GM23338 (cell line): ENCODE data around the gene SH3TC1. TPM values are rescaled to one million over a fixed set of nuclear protein-coding genes. Genes with fewer than 3 reads are reported as not detected.

Experiments
- ATAC-seq: fragments of 200-7000 bp; cut with Tn5 transposase; 3 replicates; pipeline ENCODE4 v1.9.1; 2020
- DNase-seq: peaks from one replicate; pipeline ENCODE4 v3.0.0-alpha.2; 2015; ENCODE audit warnings: low spot score
- H2AFZ ChIP-seq: fragments of 200-600 bp; sonication (generic); 2 replicates; pipeline ENCODE4 v1.8.0; 2016; ENCODE audit warnings: antibody characterized with exemption, mild to moderate bottlenecking, moderate library complexity
- H3F3A ChIP-seq: fragments of 200-600 bp; sonication (generic); replicated peaks from 2 replicates; pipeline ENCODE4 v1.8.0; 2017; ENCODE audit warnings: antibody characterized with exemption, mixed run types, low read depth
- H3K27ac ChIP-seq: fragments of 200-600 bp; sonication (generic); 2 replicates; pipeline ENCODE4 v1.6.1; 2016; ENCODE audit warnings: low read depth
- H3K27me3 ChIP-seq: fragments of 200-600 bp; sonication (generic); 2 replicates; pipeline ENCODE4 v1.8.0; 2016; ENCODE audit warnings: mild to moderate bottlenecking, mixed run types, moderate library complexity; ENCODE audit not compliant: insufficient read depth
- H3K36me3 ChIP-seq: fragments of 200-600 bp; sonication (generic); 2 replicates; pipeline ENCODE4 v1.8.0; 2016; ENCODE audit warnings: mild to moderate bottlenecking; ENCODE audit not compliant: insufficient read depth
- H3K4me1 ChIP-seq: fragments of 200-600 bp; sonication (generic); 2 replicates; pipeline ENCODE4 v1.8.0; 2016; ENCODE audit warnings: mild to moderate bottlenecking, moderate library complexity; ENCODE audit not compliant: insufficient read depth
- H3K4me2 ChIP-seq: fragments of 200-600 bp; sonication (generic); 2 replicates; pipeline ENCODE4 v1.7.1; 2017; ENCODE audit warnings: mixed run types
- H3K4me3 ChIP-seq: fragments of 200-600 bp; sonication (generic); 2 replicates; pipeline ENCODE4 v1.6.1; 2016; ENCODE audit warnings: mixed run types
- H3K79me2 ChIP-seq: fragments of 200-600 bp; sonication (generic); replicated peaks from 2 replicates; pipeline ENCODE4 v1.8.0; 2017; ENCODE audit warnings: mild to moderate bottlenecking; ENCODE audit not compliant: insufficient read depth
- H3K9me2 ChIP-seq: fragments of 200-600 bp; sonication (generic); 2 replicates; pipeline ENCODE4 v1.8.0; 2017; ENCODE audit not compliant: insufficient read depth
- H4K20me1 ChIP-seq: fragments of 200-600 bp; sonication (generic); replicated peaks from 2 replicates; pipeline ENCODE4 v1.8.0; 2017; ENCODE audit warnings: mild to moderate bottlenecking; ENCODE audit not compliant: insufficient read depth
- H3K27ac Mint-ChIP-seq: 2 replicates; pipeline ENCODE4 v1.8.0; 2020; ENCODE audit warnings: inconsistent platforms, mild to moderate bottlenecking, moderate library complexity, mixed read lengths
- H3K27me3 Mint-ChIP-seq: 3 replicates; pipeline ENCODE4 v1.8.0; 2022; ENCODE audit warnings: low read depth, mild to moderate bottlenecking, moderate library complexity, mixed read lengths, inconsistent platforms; ENCODE audit not compliant: insufficient read depth, poor library complexity
- H3K36me3 Mint-ChIP-seq: 3 replicates; pipeline ENCODE4 v1.8.0; 2021; ENCODE audit warnings: low read depth, mild to moderate bottlenecking, inconsistent platforms, moderate library complexity, mixed read lengths
- H3K4me1 Mint-ChIP-seq: 3 replicates; pipeline ENCODE4 v1.8.0; 2020; ENCODE audit warnings: mild to moderate bottlenecking, inconsistent platforms, mixed read lengths
- H3K4me3 Mint-ChIP-seq: 3 replicates; pipeline ENCODE4 v1.8.0; 2021; ENCODE audit warnings: moderate library complexity, mild to moderate bottlenecking, inconsistent platforms, mixed read lengths
- H3K9me3 Mint-ChIP-seq: 3 replicates; pipeline ENCODE4 v1.8.0; 2020; ENCODE audit warnings: moderate library complexity, mild to moderate bottlenecking, inconsistent platforms, mixed read lengths
- CREB1 ChIP-seq: fragments of 250-450 bp; sonication (Bioruptor Pico); IDR thresholded peaks from 2 replicates; pipeline ENCODE4 v1.5.0; 2020; ENCODE audit warnings: low read depth, mild to moderate bottlenecking, moderate library complexity
- EZH2 ChIP-seq: fragments of 200-600 bp; sonication (generic); IDR thresholded peaks from one replicate; pipeline ENCODE4 v1.8.0; 2017; ENCODE audit warnings: antibody characterized with exemption, mild to moderate bottlenecking, low read depth; ENCODE audit not compliant: unreplicated experiment
- EZH2phosphoT487 ChIP-seq: fragments of 200-600 bp; sonication (generic); IDR thresholded peaks from one replicate; pipeline ENCODE4 v1.8.1; 2018; ENCODE audit warnings: antibody characterized with exemption; ENCODE audit not compliant: unreplicated experiment
- JUNB ChIP-seq: IDR thresholded peaks from one replicate; pipeline ENCODE4 v1.6.1; 2016; ENCODE audit warnings: antibody characterized with exemption; ENCODE audit not compliant: unreplicated experiment
- POLR2AphosphoS5 ChIP-seq: IDR thresholded peaks from 2 replicates; pipeline ENCODE4 v1.6.1; 2016; ENCODE audit warnings: antibody characterized with exemption, low read depth
- STAT1 ChIP-seq: IDR thresholded peaks from one replicate; pipeline ENCODE4 v1.6.1; 2016; ENCODE audit warnings: antibody characterized with exemption; ENCODE audit not compliant: unreplicated experiment
- ZNF114 ChIP-seq: fragments of 250-450 bp; sonication (Bioruptor Pico); IDR thresholded peaks from 2 replicates; pipeline ENCODE4 v1.5.0; 2020; ENCODE audit warnings: mild to moderate bottlenecking, moderate library complexity
- ZNF331 ChIP-seq: fragments of 250-450 bp; sonication (Bioruptor Pico); IDR thresholded peaks from 2 replicates; pipeline ENCODE4 v1.5.0; 2020; ENCODE audit warnings: low read depth, mild to moderate bottlenecking, moderate library complexity
- polyA plus RNA-seq: library from polyadenylated mRNA; unstranded; fragments of >200 nt; fragmentation: Nextera tagmentation; extraction: Ambion mirVana; gene quantifications from 2 replicates; pipeline ENCODE4 v1.2.1, GENCODE V29; 2016
- total RNA-seq: library from RNA; depleted of rRNA; stranded (reverse); fragments of >200 nt; shearing (Covaris generic); gene quantifications from 2 replicates; pipeline ENCODE4 v1.2.3, GENCODE V29; 2014
- TF ChIP-seq, protein P1 (sequence below): fragments of 250-450 bp; sonication (Bioruptor Pico); IDR thresholded peaks from 2 replicates; pipeline ENCODE4 v1.5.0; 2020; ENCODE audit warnings: mild to moderate bottlenecking, moderate library complexity
- TF ChIP-seq, protein P2 (sequence below), 2 experiments: fragments of 200-600 bp in 1 of 2; sonication (generic) in 1 of 2; conservative IDR thresholded peaks; 2 replicates each; pipeline versions ENCODE4 v1.5.1 to v1.6.1; 2016 to 2017; ENCODE audit warnings: antibody characterized with exemption in 2 of 2, low read depth in 2 of 2, mild to moderate bottlenecking in 2 of 2, moderate library complexity in 1 of 2
- TF ChIP-seq, protein P3 (sequence below): IDR thresholded peaks from 2 replicates; pipeline ENCODE4 v1.6.1; 2016; ENCODE audit warnings: antibody characterized with exemption

SH3TC1 gene
- total and polyA plus RNA-seq, 2 experiments from 2014 or later: 0.07 TPM; not detected in 1

DNA sequence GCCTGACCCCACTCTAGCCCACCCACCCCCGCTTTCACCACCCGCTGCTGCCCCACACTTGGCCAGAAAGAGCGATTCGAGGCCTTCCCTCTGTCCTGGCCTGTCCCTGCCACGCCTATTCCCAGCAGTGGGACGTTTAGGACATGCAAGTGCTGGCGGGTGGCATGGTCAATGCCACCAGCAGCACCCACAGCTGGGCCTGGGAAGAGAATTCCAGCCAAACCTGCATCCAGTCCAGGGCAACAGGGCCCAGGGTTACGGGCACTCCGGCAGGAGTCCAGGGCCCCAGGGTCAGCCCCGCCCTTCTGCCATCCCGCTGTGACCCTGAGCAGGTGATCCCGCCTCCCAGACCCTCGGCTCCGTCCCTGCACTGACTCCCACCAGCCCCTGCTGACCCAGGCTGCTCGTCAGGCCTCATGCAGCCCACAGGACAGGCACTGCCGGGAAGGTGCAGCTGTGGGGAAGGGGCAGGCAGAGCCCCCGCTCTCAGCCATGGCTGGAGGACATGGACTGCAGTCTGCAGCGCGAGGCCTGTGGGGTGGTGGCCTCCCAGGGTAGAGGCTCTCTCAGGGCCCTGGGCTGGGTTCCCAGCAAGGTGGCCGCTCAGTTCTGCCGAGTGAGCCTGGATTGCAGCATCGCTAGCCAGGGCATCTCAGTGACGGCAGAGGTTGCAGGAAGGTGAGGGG is 63.7 kb downstream of the SH3TC1 start:
- H3F3A ChIP-seq: no peaks in the 10 kb centered on the region
- no peak overlapping the region for H2AFZ ChIP-seq
- H3K4me3 ChIP-seq: no peak overlapping the region
- no peaks in the 10 kb centered on the region for H3K27me3 ChIP-seq
- TF ChIP-seq EZH2: no peak
- TF ChIP-seq, protein P1, sequence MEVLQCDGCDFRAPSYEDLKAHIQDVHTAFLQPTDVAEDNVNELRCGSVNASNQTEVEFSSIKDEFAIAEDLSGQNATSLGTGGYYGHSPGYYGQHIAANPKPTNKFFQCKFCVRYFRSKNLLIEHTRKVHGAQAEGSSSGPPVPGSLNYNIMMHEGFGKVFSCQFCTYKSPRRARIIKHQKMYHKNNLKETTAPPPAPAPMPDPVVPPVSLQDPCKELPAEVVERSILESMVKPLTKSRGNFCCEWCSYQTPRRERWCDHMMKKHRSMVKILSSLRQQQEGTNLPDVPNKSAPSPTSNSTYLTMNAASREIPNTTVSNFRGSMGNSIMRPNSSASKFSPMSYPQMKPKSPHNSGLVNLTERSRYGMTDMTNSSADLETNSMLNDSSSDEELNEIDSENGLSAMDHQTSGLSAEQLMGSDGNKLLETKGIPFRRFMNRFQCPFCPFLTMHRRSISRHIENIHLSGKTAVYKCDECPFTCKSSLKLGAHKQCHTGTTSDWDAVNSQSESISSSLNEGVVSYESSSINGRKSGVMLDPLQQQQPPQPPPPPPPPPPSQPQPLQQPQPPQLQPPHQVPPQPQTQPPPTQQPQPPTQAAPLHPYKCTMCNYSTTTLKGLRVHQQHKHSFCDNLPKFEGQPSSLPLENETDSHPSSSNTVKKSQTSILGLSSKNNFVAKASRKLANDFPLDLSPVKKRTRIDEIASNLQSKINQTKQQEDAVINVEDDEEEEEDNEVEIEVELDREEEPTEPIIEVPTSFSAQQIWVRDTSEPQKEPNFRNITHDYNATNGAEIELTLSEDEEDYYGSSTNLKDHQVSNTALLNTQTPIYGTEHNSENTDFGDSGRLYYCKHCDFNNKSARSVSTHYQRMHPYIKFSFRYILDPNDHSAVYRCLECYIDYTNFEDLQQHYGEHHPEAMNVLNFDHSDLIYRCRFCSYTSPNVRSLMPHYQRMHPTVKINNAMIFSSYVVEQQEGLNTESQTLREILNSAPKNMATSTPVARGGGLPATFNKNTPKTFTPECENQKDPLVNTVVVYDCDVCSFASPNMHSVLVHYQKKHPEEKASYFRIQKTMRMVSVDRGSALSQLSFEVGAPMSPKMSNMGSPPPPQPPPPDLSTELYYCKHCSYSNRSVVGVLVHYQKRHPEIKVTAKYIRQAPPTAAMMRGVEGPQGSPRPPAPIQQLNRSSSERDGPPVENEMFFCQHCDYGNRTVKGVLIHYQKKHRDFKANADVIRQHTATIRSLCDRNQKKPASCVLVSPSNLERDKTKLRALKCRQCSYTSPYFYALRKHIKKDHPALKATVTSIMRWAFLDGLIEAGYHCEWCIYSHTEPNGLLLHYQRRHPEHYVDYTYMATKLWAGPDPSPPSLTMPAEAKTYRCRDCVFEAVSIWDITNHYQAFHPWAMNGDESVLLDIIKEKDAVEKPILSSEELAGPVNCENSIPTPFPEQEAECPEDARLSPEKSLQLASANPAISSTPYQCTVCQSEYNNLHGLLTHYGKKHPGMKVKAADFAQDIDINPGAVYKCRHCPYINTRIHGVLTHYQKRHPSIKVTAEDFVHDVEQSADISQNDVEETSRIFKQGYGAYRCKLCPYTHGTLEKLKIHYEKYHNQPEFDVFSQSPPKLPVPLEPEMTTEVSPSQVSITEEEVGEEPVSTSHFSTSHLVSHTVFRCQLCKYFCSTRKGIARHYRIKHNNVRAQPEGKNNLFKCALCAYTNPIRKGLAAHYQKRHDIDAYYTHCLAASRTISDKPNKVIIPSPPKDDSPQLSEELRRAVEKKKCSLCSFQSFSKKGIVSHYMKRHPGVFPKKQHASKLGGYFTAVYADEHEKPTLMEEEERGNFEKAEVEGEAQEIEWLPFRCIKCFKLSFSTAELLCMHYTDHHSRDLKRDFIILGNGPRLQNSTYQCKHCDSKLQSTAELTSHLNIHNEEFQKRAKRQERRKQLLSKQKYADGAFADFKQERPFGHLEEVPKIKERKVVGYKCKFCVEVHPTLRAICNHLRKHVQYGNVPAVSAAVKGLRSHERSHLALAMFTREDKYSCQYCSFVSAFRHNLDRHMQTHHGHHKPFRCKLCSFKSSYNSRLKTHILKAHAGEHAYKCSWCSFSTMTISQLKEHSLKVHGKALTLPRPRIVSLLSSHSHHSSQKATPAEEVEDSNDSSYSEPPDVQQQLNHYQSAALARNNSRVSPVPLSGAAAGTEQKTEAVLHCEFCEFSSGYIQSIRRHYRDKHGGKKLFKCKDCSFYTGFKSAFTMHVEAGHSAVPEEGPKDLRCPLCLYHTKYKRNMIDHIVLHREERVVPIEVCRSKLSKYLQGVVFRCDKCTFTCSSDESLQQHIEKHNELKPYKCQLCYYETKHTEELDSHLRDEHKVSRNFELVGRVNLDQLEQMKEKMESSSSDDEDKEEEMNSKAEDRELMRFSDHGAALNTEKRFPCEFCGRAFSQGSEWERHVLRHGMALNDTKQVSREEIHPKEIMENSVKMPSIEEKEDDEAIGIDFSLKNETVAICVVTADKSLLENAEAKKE: no peak
- H3K4me1 Mint-ChIP-seq: peaks cover 13% of the 10 kb centered on the region
- H3K9me2 ChIP-seq: no peaks in the 10 kb centered on the region
- H3K4me1 ChIP-seq: no peaks in the 10 kb centered on the region
- peaks cover 3% of the 10 kb centered on the region; the same call in 2 of the 3 replicates for H3K9me3 Mint-ChIP-seq
- DNase-seq (no peak), ATAC-seq (peak; percentile 12)
- no peak overlapping the region for H3K27ac ChIP-seq
- no peak overlapping the region for H3K27ac Mint-ChIP-seq
- H4K20me1 ChIP-seq: no peaks in the 10 kb centered on the region
- no peak overlapping the region for H3K4me3 Mint-ChIP-seq
- H3K27me3 Mint-ChIP-seq: peaks cover 11% of the 10 kb centered on the region
- no peak overlapping the region for H3K4me2 ChIP-seq
- H3K79me2 ChIP-seq: no peaks in the 10 kb centered on the region
- H3K36me3 Mint-ChIP-seq: no peaks in the 10 kb centered on the region
- no peaks in the 10 kb centered on the region for H3K36me3 ChIP-seq

DNA sequence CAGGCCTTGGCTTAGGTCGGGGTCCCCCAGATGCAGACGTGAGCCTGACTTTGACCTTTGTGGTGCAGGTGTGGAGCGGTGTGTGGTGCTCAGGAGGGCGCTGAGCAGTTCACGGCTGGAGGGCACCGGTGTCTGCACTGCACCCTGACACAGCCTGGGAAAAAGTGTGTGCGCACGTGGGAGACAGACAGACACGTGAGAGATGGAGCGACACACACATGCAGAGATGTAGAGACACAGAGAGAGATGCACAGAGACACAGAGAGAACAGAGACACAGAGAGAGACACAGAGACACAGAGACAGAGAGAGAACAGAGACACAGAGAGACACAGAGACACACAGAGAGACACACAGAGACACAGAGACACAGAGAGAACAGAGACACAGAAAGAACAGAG is 64.3 kb downstream of the SH3TC1 start:
- Mint-ChIP-seq H3K9me3 (peaks cover 3% of the 10 kb centered on the region; the same call in 2 of the 3 replicates), H3K27ac (no peak overlapping the region), H3K4me1 (peaks cover 13% of the 10 kb centered on the region), H3K27me3 (peaks cover 11% of the 10 kb centered on the region), H3K4me3 (no peak overlapping the region), H3K36me3 (no peaks in the 10 kb centered on the region)
- Histone ChIP-seq H3K27ac (no peak overlapping the region), H3K4me1 (no peaks in the 10 kb centered on the region), H2AFZ (no peak overlapping the region), H3F3A (no peaks in the 10 kb centered on the region), H3K36me3 (no peaks in the 10 kb centered on the region), H3K79me2 (no peaks in the 10 kb centered on the region), H3K4me2 (no peak overlapping the region), H4K20me1 (no peaks in the 10 kb centered on the region), H3K4me3 (no peak overlapping the region), H3K27me3 (no peaks in the 10 kb centered on the region), H3K9me2 (no peaks in the 10 kb centered on the region)
- DNase-seq (no peak), ATAC-seq (no peak)
- no peak for TF ChIP-seq EZH2phosphoT487
- no peak for TF ChIP-seq ZNF331 (CRISPR knock-in tag)
- TF ChIP-seq, protein P2, sequence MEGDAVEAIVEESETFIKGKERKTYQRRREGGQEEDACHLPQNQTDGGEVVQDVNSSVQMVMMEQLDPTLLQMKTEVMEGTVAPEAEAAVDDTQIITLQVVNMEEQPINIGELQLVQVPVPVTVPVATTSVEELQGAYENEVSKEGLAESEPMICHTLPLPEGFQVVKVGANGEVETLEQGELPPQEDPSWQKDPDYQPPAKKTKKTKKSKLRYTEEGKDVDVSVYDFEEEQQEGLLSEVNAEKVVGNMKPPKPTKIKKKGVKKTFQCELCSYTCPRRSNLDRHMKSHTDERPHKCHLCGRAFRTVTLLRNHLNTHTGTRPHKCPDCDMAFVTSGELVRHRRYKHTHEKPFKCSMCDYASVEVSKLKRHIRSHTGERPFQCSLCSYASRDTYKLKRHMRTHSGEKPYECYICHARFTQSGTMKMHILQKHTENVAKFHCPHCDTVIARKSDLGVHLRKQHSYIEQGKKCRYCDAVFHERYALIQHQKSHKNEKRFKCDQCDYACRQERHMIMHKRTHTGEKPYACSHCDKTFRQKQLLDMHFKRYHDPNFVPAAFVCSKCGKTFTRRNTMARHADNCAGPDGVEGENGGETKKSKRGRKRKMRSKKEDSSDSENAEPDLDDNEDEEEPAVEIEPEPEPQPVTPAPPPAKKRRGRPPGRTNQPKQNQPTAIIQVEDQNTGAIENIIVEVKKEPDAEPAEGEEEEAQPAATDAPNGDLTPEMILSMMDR (conservative IDR thresholded peaks at IDR 0.05; ENCODE audit: low read depth in 2 of 2): no peak
- TF ChIP-seq POLR2AphosphoS5: no peak
- TF ChIP-seq EZH2: no peak
- no peak for TF ChIP-seq ZNF114 (CRISPR knock-in tag)
- TF ChIP-seq JUNB: no peak
- TF ChIP-seq, protein P3, sequence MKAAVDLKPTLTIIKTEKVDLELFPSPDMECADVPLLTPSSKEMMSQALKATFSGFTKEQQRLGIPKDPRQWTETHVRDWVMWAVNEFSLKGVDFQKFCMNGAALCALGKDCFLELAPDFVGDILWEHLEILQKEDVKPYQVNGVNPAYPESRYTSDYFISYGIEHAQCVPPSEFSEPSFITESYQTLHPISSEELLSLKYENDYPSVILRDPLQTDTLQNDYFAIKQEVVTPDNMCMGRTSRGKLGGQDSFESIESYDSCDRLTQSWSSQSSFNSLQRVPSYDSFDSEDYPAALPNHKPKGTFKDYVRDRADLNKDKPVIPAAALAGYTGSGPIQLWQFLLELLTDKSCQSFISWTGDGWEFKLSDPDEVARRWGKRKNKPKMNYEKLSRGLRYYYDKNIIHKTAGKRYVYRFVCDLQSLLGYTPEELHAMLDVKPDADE: no peak
- TF ChIP-seq STAT1: no peak
- no peak for TF ChIP-seq CREB1 (CRISPR knock-in tag)
